Measurements from ENCODE around the gene GTSE1. TPM values are rescaled to one million over a fixed set of nuclear protein-coding genes. Genes with fewer than 3 reads are reported as not detected.

Gene GTSE1
- total and polyA plus RNA-seq, 2 of the 13 experiments (the other 11 are each of a cell fraction or from before 2014, with no cell fraction given), result 10.7 to 13.5 TPM

DNA sequence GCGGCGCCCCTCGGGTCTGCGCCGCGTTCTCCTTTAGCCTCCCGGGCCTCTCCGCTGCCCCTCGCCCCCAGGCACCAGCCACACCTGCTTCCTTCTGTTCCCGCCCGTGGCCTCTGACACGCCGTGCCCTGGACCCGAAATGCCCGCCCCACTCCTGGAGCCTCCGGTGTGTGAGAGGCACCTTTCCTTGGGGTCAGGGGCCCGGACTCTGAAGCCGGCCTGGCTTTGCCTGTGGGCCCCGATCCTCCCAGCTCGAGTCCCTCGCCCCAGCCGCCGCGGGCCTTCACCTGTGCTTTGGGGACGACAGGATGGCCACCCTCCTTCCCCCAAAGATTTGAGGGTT is 45.9 kb upstream of the GTSE1 start (continued):
- TF ChIP-seq DPF2 (CRISPR knock-in tag; IDR thresholded peaks at IDR 0.05; ENCODE audit: borderline replicate concordance, low read depth) (no peak), ELF3 (CRISPR knock-in tag; IDR thresholded peaks at IDR 0.05) (no peak), ZNF605 (CRISPR knock-in tag; IDR thresholded peaks at IDR 0.05) (peak; percentile 86; the same call in 1 of the 2 replicates), ZNF777 (CRISPR knock-in tag; IDR thresholded peaks at IDR 0.05) (no peak), ZBTB42 (CRISPR knock-in tag; IDR thresholded peaks at IDR 0.05) (no peak), GFI1 (CRISPR knock-in tag; IDR thresholded peaks at IDR 0.05; ENCODE audit: borderline replicate concordance) (no peak), NKX3-1 (CRISPR knock-in tag; IDR thresholded peaks at IDR 0.05) (peak; percentile 9; the same call in 1 of the 2 replicates), HOXA5 (CRISPR knock-in tag; IDR thresholded peaks at IDR 0.05) (0 out of 2 replicates have a peak, but pooled peaks have one; percentile 6), PRMT3 (CRISPR knock-in tag; IDR thresholded peaks at IDR 0.05; ENCODE audit: borderline replicate concordance, low read depth) (no peak), ZNF747 (CRISPR knock-in tag; IDR thresholded peaks at IDR 0.05; ENCODE audit: borderline replicate concordance) (no peak), ZNF652 (CRISPR knock-in tag; IDR thresholded peaks at IDR 0.05; ENCODE audit: borderline replicate concordance, low read depth) (no peak), MAF1 (CRISPR knock-in tag; IDR thresholded peaks at IDR 0.05; ENCODE audit: borderline replicate concordance) (0 out of 2 replicates have a peak, but pooled peaks have one; percentile 30), RARA (CRISPR knock-in tag; IDR thresholded peaks at IDR 0.05) (no peak), LCORL (IDR thresholded peaks at IDR 0.05) (no peak), LCORL (CRISPR knock-in tag; IDR thresholded peaks at IDR 0.05) (0 out of 2 replicates have a peak, but pooled peaks have one; percentile 10)
- TF ChIP-seq, protein P1, sequence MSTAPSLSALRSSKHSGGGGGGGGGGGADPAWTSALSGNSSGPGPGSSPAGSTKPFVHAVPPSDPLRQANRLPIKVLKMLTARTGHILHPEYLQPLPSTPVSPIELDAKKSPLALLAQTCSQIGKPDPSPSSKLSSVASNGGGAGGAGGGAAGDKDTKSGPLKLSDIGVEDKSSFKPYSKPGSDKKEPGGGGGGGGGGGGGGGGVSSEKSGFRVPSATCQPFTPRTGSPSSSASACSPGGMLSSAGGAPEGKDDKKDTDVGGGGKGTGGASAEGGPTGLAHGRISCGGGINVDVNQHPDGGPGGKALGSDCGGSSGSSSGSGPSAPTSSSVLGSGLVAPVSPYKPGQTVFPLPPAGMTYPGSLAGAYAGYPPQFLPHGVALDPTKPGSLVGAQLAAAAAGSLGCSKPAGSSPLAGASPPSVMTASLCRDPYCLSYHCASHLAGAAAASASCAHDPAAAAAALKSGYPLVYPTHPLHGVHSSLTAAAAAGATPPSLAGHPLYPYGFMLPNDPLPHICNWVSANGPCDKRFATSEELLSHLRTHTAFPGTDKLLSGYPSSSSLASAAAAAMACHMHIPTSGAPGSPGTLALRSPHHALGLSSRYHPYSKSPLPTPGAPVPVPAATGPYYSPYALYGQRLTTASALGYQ (CRISPR knock-in tag; IDR thresholded peaks at IDR 0.05), result 0 out of 2 replicates have a peak, but pooled peaks have one; percentile 14
- TF ChIP-seq, protein P2, sequence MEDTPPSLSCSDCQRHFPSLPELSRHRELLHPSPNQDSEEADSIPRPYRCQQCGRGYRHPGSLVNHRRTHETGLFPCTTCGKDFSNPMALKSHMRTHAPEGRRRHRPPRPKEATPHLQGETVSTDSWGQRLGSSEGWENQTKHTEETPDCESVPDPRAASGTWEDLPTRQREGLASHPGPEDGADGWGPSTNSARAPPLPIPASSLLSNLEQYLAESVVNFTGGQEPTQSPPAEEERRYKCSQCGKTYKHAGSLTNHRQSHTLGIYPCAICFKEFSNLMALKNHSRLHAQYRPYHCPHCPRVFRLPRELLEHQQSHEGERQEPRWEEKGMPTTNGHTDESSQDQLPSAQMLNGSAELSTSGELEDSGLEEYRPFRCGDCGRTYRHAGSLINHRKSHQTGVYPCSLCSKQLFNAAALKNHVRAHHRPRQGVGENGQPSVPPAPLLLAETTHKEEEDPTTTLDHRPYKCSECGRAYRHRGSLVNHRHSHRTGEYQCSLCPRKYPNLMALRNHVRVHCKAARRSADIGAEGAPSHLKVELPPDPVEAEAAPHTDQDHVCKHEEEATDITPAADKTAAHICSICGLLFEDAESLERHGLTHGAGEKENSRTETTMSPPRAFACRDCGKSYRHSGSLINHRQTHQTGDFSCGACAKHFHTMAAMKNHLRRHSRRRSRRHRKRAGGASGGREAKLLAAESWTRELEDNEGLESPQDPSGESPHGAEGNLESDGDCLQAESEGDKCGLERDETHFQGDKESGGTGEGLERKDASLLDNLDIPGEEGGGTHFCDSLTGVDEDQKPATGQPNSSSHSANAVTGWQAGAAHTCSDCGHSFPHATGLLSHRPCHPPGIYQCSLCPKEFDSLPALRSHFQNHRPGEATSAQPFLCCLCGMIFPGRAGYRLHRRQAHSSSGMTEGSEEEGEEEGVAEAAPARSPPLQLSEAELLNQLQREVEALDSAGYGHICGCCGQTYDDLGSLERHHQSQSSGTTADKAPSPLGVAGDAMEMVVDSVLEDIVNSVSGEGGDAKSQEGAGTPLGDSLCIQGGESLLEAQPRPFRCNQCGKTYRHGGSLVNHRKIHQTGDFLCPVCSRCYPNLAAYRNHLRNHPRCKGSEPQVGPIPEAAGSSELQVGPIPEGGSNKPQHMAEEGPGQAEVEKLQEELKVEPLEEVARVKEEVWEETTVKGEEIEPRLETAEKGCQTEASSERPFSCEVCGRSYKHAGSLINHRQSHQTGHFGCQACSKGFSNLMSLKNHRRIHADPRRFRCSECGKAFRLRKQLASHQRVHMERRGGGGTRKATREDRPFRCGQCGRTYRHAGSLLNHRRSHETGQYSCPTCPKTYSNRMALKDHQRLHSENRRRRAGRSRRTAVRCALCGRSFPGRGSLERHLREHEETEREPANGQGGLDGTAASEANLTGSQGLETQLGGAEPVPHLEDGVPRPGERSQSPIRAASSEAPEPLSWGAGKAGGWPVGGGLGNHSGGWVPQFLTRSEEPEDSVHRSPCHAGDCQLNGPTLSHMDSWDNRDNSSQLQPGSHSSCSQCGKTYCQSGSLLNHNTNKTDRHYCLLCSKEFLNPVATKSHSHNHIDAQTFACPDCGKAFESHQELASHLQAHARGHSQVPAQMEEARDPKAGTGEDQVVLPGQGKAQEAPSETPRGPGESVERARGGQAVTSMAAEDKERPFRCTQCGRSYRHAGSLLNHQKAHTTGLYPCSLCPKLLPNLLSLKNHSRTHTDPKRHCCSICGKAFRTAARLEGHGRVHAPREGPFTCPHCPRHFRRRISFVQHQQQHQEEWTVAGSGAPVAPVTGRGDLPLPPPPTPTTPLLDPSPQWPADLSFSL (CRISPR knock-in tag; IDR thresholded peaks at IDR 0.05), result 0 out of 2 replicates have a peak, but pooled peaks have one; percentile 3
- TF ChIP-seq, protein P3, sequence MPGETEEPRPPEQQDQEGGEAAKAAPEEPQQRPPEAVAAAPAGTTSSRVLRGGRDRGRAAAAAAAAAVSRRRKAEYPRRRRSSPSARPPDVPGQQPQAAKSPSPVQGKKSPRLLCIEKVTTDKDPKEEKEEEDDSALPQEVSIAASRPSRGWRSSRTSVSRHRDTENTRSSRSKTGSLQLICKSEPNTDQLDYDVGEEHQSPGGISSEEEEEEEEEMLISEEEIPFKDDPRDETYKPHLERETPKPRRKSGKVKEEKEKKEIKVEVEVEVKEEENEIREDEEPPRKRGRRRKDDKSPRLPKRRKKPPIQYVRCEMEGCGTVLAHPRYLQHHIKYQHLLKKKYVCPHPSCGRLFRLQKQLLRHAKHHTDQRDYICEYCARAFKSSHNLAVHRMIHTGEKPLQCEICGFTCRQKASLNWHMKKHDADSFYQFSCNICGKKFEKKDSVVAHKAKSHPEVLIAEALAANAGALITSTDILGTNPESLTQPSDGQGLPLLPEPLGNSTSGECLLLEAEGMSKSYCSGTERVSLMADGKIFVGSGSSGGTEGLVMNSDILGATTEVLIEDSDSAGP (CRISPR knock-in tag; IDR thresholded peaks at IDR 0.05; ENCODE audit: borderline replicate concordance), result 0 out of 2 replicates have a peak, but pooled peaks have one; percentile 7
- TF ChIP-seq, protein P4, sequence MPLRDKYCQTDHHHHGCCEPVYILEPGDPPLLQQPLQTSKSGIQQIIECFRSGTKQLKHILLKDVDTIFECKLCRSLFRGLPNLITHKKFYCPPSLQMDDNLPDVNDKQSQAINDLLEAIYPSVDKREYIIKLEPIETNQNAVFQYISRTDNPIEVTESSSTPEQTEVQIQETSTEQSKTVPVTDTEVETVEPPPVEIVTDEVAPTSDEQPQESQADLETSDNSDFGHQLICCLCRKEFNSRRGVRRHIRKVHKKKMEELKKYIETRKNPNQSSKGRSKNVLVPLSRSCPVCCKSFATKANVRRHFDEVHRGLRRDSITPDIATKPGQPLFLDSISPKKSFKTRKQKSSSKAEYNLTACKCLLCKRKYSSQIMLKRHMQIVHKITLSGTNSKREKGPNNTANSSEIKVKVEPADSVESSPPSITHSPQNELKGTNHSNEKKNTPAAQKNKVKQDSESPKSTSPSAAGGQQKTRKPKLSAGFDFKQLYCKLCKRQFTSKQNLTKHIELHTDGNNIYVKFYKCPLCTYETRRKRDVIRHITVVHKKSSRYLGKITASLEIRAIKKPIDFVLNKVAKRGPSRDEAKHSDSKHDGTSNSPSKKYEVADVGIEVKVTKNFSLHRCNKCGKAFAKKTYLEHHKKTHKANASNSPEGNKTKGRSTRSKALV (CRISPR knock-in tag; IDR thresholded peaks at IDR 0.05), result 0 out of 2 replicates have a peak, but pooled peaks have one; percentile 69

Measured in HepG2 (cell line).